ENCODE data around the gene ZNF79.
A peak's percentile ranks its signal among the peaks of the same experiment; 100 is the strongest.

The ZNF79 gene

DNA sequence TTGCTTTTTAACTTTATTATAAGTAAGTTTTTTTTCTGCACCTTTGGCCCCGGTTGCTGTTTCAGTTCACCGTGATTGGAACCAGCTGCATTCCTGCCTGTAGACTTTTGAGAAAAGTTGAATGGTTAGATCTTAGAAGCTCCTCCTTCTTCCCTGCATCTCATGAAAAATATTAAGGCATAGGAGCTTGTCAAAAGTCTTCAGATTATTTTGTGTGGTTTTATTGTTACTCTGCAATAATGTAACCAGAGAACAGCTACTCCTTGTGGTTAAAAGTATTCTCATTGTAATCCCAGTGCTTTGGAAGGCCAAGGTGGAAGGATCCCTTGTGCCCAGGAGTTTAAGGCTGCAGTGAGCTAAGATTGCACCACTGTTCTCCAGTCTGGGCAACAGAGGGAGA lies 30.5 kb upstream of the ZNF79 start:
- H3K4me3 ChIP-seq (ENCODE audit: low read depth, low read length): no peak overlapping the region
- TF ChIP-seq, protein P1, sequence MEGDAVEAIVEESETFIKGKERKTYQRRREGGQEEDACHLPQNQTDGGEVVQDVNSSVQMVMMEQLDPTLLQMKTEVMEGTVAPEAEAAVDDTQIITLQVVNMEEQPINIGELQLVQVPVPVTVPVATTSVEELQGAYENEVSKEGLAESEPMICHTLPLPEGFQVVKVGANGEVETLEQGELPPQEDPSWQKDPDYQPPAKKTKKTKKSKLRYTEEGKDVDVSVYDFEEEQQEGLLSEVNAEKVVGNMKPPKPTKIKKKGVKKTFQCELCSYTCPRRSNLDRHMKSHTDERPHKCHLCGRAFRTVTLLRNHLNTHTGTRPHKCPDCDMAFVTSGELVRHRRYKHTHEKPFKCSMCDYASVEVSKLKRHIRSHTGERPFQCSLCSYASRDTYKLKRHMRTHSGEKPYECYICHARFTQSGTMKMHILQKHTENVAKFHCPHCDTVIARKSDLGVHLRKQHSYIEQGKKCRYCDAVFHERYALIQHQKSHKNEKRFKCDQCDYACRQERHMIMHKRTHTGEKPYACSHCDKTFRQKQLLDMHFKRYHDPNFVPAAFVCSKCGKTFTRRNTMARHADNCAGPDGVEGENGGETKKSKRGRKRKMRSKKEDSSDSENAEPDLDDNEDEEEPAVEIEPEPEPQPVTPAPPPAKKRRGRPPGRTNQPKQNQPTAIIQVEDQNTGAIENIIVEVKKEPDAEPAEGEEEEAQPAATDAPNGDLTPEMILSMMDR (IDR thresholded peaks at IDR 0.05; ENCODE audit: low read depth, low read length): no peak

DNA sequence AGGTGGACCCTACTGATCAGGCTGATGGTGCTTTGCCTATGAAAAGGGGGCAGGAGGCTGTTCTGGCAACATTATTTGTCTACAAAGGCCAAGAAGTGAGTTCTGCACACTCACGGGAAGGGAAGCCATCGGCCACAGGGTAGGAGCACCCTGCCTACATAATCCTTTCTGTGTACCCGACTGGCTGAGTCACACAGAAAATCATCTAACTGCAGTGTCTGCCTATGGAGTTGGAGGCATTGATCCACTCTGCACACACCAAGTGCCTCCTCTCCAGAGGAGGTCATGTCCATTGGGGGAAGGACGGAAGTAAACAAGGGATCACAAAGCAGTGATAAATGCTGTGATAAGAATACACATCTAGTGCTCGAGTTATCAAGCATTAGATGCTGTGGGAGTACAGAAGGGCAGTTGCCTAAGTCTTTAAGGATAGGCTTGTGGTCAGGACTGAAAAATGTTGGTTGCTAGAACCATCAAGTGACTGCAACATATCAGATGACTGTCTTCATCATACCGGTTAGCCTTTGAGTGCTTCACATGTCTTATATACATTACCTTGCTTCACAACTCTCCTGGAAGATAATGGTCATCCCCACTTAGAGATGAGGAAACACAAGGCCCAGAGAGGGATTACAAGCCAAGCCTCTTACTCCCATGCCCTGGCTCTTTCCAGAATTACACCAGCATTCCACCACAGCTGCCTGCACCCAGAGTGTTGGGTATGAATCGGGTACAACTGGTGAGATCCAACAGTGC lies 28.5 kb upstream of the ZNF79 start:
- no peak overlapping the region for H3K4me3 ChIP-seq (ENCODE audit: low read depth, low read length)
- TF ChIP-seq, protein P1 (IDR thresholded peaks at IDR 0.05; ENCODE audit: low read depth, low read length): no peak

DNA sequence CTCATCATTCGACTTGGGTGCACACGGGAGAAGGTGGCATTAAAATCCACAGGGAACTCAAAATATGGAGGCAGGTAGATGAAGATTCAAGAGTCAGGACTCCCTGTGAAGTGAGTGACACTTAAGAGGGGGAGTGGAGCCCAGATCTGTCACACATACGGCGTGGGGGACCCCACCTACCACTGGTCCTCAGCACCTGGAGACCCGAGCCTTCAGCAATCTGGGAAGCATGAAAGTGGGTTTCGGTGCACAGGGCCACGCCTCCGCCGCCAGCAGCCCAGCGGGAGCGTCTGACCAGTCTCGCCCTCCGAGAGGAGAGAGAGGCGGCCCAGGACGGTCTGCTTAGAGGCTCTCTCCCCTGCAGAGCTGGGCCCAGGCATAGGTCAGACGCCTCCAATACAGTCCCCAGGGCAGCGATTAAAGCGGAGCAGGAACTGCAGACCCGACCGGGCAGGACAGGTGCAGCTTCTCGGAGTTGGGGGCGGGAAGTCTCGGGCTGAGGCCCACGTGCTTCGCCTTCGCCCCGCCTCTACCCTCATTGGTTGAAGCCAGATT lies 27.9 kb upstream of the ZNF79 start:
- TF ChIP-seq, protein P1 (IDR thresholded peaks at IDR 0.05; ENCODE audit: low read depth, low read length): no peak
- H3K4me3 ChIP-seq (ENCODE audit: low read depth, low read length): peak overlapping the region; percentile 58

DNA sequence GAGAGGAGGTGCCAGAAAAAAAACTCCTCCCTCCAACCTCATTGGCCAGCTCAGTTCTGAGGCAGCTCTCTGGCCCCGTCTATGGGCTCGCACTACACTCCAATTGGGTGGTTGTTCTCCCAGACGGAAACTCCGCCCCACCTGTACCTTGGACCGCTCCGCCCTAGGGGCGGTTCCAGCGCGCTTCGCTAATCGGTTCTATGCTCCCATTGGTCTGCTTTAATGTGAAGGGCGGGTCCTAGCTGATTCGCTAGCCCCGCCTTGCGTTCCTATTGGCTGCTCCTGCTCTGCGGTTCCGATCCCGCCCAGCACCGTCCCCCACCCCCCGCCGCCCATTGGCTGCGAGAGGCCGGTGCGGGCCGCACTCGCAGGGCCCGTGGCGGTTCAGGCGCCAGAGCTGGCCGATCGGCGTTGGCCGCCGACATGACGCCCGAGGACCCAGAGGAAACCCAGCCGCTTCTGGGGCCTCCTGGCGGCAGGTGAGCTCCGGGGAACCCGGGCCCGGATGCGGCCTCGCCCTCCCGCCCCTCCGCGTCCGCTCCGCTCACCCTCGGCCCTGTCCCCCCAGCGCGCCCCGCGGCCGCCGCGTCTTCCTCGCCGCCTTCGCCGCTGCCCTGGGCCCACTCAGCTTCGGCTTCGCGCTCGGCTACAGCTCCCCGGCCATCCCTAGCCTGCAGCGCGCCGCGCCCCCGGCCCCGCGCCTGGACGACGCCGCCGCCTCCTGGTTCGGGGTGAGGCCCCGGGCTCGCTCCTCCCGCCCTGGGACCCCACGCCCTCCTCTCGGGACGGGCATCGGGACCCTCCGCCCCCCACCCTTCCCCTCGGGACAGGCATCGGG lies 27.2 kb upstream of the ZNF79 start, which contains the start of gene SLC2A8:
TSS of gene SLC2A8 (plus strand) at position 362 of the 838 bp plus-strand sequence. CDS start at position 424, 62 bp downstream.
- H3K4me3 ChIP-seq (ENCODE audit: low read depth, low read length): peak within 1 kb of the TSS; percentile 66
- TF ChIP-seq, protein P1 (IDR thresholded peaks at IDR 0.05; ENCODE audit: low read depth, low read length): no peak

DNA sequence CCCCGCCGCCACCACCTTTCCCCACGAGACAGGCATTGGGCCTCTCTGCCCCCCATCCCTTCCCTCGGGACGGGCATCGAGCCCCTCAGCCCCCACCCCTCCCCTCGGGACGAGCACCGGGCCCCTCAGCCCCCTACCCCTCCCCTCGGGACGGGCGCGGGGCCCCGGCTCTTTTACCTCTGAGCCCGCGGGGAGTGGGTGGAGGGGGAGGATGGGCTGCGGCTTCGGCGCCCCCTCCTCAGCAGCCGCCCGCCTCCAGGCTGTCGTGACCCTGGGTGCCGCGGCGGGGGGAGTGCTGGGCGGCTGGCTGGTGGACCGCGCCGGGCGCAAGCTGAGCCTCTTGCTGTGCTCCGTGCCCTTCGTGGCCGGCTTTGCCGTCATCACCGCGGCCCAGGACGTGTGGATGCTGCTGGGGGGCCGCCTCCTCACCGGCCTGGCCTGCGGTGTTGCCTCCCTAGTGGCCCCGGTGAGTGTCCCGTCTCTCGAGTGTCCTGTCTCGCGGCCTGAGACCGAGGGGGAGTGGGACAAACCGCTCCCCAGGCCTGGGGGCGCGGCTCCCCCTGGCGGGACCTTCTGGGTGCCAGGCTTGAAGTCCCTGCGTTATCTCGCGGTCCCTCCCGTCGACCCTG lies 26.4 kb upstream of the ZNF79 start:
- peak overlapping the region; percentile 66 for H3K4me3 ChIP-seq (ENCODE audit: low read depth, low read length)
- TF ChIP-seq, protein P1 (IDR thresholded peaks at IDR 0.05; ENCODE audit: low read depth, low read length): peak; percentile 36; the same call in 1 of the 2 replicates

DNA sequence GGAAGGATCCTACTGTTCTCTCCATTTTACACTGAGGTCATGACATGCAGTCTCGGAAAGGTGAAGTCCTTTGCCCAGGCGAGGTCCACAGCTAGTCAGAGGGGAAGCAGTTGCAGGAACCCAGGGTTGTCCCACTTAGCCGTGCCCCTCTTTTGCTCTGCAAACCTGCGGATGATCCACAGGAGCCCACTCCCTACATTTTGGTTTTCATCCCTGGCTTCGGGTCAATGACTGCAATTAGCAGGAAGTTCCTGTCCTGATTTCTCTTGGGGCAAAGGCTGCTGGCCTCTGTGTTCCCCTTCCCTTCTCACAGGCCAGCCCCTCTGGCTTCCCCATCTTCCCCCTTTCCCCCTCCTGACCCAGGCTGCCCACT lies 25.9 kb upstream of the ZNF79 start:
- peak overlapping the region; percentile 66 for H3K4me3 ChIP-seq (ENCODE audit: low read depth, low read length)
- TF ChIP-seq, protein P1 (IDR thresholded peaks at IDR 0.05; ENCODE audit: low read depth, low read length): no peak
